Tibial nerve (tissue), 4 donors: Measurements from ENCODE around the gene SNX24.

Experiments used
- EP300 ChIP-seq, 2 donors: sonication (generic); formaldehyde crosslinking; IDR thresholded peaks; one replicate each; pipeline ENCODE4 v1.6.1; 2017; ENCODE audit warnings: antibody characterized with exemption in 2 of 2, mild to moderate bottlenecking in 1 of 2
- POLR2A ChIP-seq, 2 donors: fragments of 450-650 bp; IDR thresholded peaks; one replicate each; pipeline ENCODE4 v1.6.1; 2017; ENCODE audit warnings: antibody characterized with exemption in 2 of 2, mild to moderate bottlenecking in 2 of 2, moderate library complexity in 2 of 2
- TF ChIP-seq, protein P1 (sequence below), 5 experiments: fragments of 200-600 bp in 3 of 5; fragments of 450-650 bp in 2 of 5; sonication (generic) in 3 of 5; IDR thresholded peaks; one replicate each; pipeline ENCODE4 v1.5.1; 2016 to 2019; ENCODE audit warnings: antibody characterized with exemption in 5 of 5, mild to moderate bottlenecking in 3 of 5, moderate library complexity in 2 of 5

DNA sequence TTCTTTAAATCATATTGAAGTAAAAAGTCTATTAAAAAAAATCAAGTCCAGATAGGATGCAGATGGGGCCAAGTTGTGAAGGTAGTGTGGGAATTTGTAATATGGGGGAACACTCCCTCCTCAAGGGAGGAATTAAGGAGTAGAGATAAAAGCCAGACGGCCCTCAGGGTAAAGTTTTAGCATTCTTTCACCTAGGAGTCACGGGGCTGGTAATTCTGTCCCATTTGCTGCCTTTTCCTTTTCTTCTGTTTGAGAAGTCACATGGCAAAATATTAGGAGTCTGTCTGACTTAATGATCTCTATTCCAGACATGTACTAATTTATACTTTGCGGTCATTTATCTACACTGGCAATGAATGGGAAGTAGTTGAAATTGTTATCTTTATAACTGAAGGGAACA, 61.9 kb downstream of the SNX24 start:
- TF ChIP-seq POLR2A (IDR thresholded peaks at IDR 0.05), result no peak
- TF ChIP-seq, protein P1, sequence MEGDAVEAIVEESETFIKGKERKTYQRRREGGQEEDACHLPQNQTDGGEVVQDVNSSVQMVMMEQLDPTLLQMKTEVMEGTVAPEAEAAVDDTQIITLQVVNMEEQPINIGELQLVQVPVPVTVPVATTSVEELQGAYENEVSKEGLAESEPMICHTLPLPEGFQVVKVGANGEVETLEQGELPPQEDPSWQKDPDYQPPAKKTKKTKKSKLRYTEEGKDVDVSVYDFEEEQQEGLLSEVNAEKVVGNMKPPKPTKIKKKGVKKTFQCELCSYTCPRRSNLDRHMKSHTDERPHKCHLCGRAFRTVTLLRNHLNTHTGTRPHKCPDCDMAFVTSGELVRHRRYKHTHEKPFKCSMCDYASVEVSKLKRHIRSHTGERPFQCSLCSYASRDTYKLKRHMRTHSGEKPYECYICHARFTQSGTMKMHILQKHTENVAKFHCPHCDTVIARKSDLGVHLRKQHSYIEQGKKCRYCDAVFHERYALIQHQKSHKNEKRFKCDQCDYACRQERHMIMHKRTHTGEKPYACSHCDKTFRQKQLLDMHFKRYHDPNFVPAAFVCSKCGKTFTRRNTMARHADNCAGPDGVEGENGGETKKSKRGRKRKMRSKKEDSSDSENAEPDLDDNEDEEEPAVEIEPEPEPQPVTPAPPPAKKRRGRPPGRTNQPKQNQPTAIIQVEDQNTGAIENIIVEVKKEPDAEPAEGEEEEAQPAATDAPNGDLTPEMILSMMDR (IDR thresholded peaks at IDR 0.05), result no peak
- TF ChIP-seq EP300 (IDR thresholded peaks at IDR 0.05), result no peak
